Gastrocnemius medialis (tissue), 4 donors: Measurements from ENCODE around the gene WDR86. TPM values are rescaled to one million over a fixed set of nuclear protein-coding genes. Genes with fewer than 3 reads are reported as not detected.

Experiments
- ATAC-seq, 2 donors: fragments of 150-250 bp; one replicate each; pipeline ENCODE4 v1.9.1; 2016
- DNase-seq, 2 donors: peaks; one replicate each; pipeline ENCODE4 v3.0.0-alpha.2; 2019
- H3K27ac ChIP-seq, 4 donors: fragments of 200-600 bp; sonication (generic); 1 replicate in 1 of 4; 2 replicates in 3 of 4; pipeline ENCODE4 v1.5.1; 2016 to 2018; ENCODE audit warnings: mild to moderate bottlenecking in 2 of 4, moderate library complexity in 1 of 4
- H3K27me3 ChIP-seq, 3 donors: fragments of 200-600 bp; sonication (generic) in 2 of 3; 1 replicate in 1 of 3; 2 replicates in 2 of 3; pipeline versions ENCODE4 v1.5.1 to v1.6.0; 2016 to 2019; ENCODE audit warnings: mild to moderate bottlenecking in 1 of 3, moderate library complexity in 1 of 3
- H3K36me3 ChIP-seq, 2 donors: fragments of 200-600 bp; sonication (generic) in 1 of 2; one replicate each; pipeline ENCODE4 v1.5.1; 2017 to 2018
- H3K4me1 ChIP-seq, 2 donors: fragments of 200-600 bp; sonication (generic) in 1 of 2; one replicate each; pipeline ENCODE4 v1.5.1; 2016 to 2017; ENCODE audit warnings: mild to moderate bottlenecking in 2 of 2
- H3K4me3 ChIP-seq, 4 donors: fragments of 200-600 bp; sonication (generic) in 3 of 4; 1 replicate in 1 of 4; 2 replicates in 3 of 4; pipeline ENCODE4 v1.5.1; 2016 to 2019; ENCODE audit warnings: mild to moderate bottlenecking in 2 of 4
- H3K9me3 ChIP-seq, 3 donors: fragments of 200-600 bp; sonication (generic) in 2 of 3; 1 replicate in 1 of 3; 2 replicates in 2 of 3; pipeline ENCODE4 v1.5.1; 2016 to 2019
- CTCF ChIP-seq, 5 experiments: fragments of 450-650 bp in 3 of 5; fragments of 200-600 bp in 2 of 5; sonication (generic) in 2 of 5; IDR thresholded peaks in 4 of 5; conservative IDR thresholded peaks in 1 of 5; 1 replicate in 4 of 5; 2 replicates in 1 of 5; pipeline ENCODE4 v1.5.1; 2016 to 2019; ENCODE audit warnings: antibody characterized with exemption in 5 of 5, mild to moderate bottlenecking in 3 of 5, moderate library complexity in 3 of 5
- POLR2A ChIP-seq, 2 donors: fragments of 450-650 bp; IDR thresholded peaks; one replicate each; pipeline ENCODE4 v1.6.1; 2017; ENCODE audit warnings: antibody characterized with exemption in 2 of 2, mild to moderate bottlenecking in 2 of 2, moderate library complexity in 2 of 2
- in situ Hi-C, 4 donors: fragments of 200-750 bp; cut with MboI; loops; one replicate each; pipeline versions ENCODE4 v1.15.0 to v1.8.0; 2017; ENCODE audit warnings: low sequenced_read_pairs in 4 of 4
- intact Hi-C: fragments of 100-400 bp; cut with DNase I; formaldehyde crosslinking; loops from one replicate; pipeline ENCODE4 v1.15.1; 2023; ENCODE audit warnings: low total_unique reads
- total RNA-seq, 4 donors: library from RNA; depleted of rRNA; stranded (reverse); fragments of >200 nt; gene quantifications; one replicate each; pipeline versions ENCODE4 v1.1.0 to v1.2.3, GENCODE V29; 2016

Gene WDR86
- total RNA-seq, 4 donors from 2014 or later, result 0.13 to 0.31 TPM; not detected in 2

- Histone ChIP-seq H3K27me3 (no peaks in the 10 kb centered on the region), H3K4me3 (no peak overlapping the region), H3K9me3 (no peaks in the 10 kb centered on the region), H3K4me1 (peaks cover 16 to 17% of the 10 kb centered on the region in 2 donors), H3K27ac (no peak overlapping the region), H3K36me3 (no peaks in the 10 kb centered on the region)
- in situ Hi-C loops, result loop anchor here in 1 of 4 donors (25.0 kb wide), 1 partner anchor 282 kb away; no protein-coding TSS in a partner anchor
- DNase-seq, result no peak
- no peak for TF ChIP-seq CTCF (IDR thresholded peaks at IDR 0.05 in 4 of 5, conservative IDR thresholded peaks at IDR 0.05 in 1 of 5)
- TF ChIP-seq POLR2A (IDR thresholded peaks at IDR 0.05), result no peak
- intact Hi-C loops, result loop anchor here (5.0 kb wide), 2 partner anchors 177 to 237 kb away; no protein-coding TSS in a partner anchor
- ATAC-seq, result no peak
Measured at GRCh38 chr7:151455690-151456089, 45.9 kb upstream of the WDR86 start.

DNA sequence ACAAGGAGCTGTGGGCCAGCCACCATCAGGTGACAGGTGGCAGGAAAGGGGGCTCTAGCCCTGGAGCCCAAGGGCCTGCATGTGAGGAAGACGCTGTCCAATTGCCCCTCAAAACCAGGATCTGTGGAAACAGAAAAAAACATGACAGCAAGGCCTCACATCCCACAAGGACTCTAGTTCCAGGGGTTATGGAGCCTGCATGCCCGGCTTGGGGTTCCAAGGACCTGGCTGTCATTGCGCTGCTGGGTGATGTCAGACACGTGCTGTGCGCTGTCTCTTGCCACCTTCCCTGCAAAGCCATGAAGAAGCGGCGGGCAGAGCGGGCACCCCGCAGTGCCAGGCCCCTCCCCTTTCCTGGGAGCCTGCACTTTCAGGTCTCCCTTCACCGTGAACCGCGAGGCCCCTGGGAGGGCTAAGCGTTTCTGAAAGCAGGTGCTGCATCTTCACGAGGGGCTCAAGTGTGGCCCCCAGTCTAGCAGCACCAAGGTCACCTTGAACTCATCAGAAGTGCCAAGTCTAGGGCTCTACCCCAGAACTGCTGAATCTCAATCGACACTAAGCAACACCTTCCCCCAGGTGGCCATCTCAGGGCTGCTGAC is 45.2 kb upstream of the WDR86 start:
- in situ Hi-C loops (loop anchor here in 2 of 4 donors (5.0 to 25.0 kb wide), 2 partner anchors 88 to 282 kb away; no protein-coding TSS in a partner anchor), intact Hi-C loops (loop anchor here (5.0 kb wide), 2 partner anchors 177 to 237 kb away; no protein-coding TSS in a partner anchor)
- H3K4me3 ChIP-seq, result no peak overlapping the region
- DNase-seq, result peak in 1 of 2 donors; percentile 8
- TF ChIP-seq CTCF (IDR thresholded peaks at IDR 0.05 in 4 of 5, conservative IDR thresholded peaks at IDR 0.05 in 1 of 5), result no peak
- TF ChIP-seq POLR2A (IDR thresholded peaks at IDR 0.05), result no peak
- H3K36me3 ChIP-seq, result no peaks in the 10 kb centered on the region
- no peaks in the 10 kb centered on the region for H3K9me3 ChIP-seq
- no peaks in the 10 kb centered on the region for H3K27me3 ChIP-seq
- ATAC-seq, result no peak
- no peak overlapping the region for H3K27ac ChIP-seq
- peaks cover 10% of the 10 kb centered on the region in 2 donors for H3K4me1 ChIP-seq

- intact Hi-C loops, result no loop called here
- Histone ChIP-seq H3K27ac (no peak overlapping the region), H3K4me3 (no peak overlapping the region), H3K36me3 (no peaks in the 10 kb centered on the region), H3K4me1 (peaks cover 3 to 4% of the 10 kb centered on the region in 2 donors), H3K27me3 (no peaks in the 10 kb centered on the region), H3K9me3 (no peaks in the 10 kb centered on the region)
- in situ Hi-C loops, result loop anchor here in 2 of 4 donors (5.0 to 25.0 kb wide), 2 partner anchors 87 to 283 kb away; no protein-coding TSS in a partner anchor
- DNase-seq (peak in 1 of 2 donors; percentile 5), ATAC-seq (no peak)
- no peak for TF ChIP-seq POLR2A (IDR thresholded peaks at IDR 0.05)
- TF ChIP-seq CTCF (IDR thresholded peaks at IDR 0.05 in 4 of 5, conservative IDR thresholded peaks at IDR 0.05 in 1 of 5), result no peak
Measured at GRCh38 chr7:151454305-151454704, 44.5 kb upstream of the WDR86 start.

GRCh38 chr7:151453326-151453791 is 43.5 kb upstream of the WDR86 start:
- Histone ChIP-seq H3K4me3 (no peak overlapping the region), H3K4me1 (peaks cover 0 to 2% of the 10 kb centered on the region in 2 donors), H3K27ac (no peak overlapping the region), H3K27me3 (no peaks in the 10 kb centered on the region), H3K9me3 (no peaks in the 10 kb centered on the region), H3K36me3 (no peaks in the 10 kb centered on the region)
- in situ Hi-C loops (loop anchor here in 2 of 4 donors (5.0 to 25.0 kb wide), 2 partner anchors 86 to 284 kb away; no protein-coding TSS in a partner anchor), intact Hi-C loops (no loop called here)
- ATAC-seq (no peak), DNase-seq (peak in 1 of 2 donors; percentile 9)
- TF ChIP-seq POLR2A (IDR thresholded peaks at IDR 0.05) (no peak), CTCF (IDR thresholded peaks at IDR 0.05 in 4 of 5, conservative IDR thresholded peaks at IDR 0.05 in 1 of 5) (no peak)
